Liver (tissue), 9 donors: ENCODE measurements around the gene GRM6. TPM values are rescaled to one million over a fixed set of nuclear protein-coding genes. Genes with fewer than 3 reads are reported as not detected.

ENCODE experiments used
- DNase-seq: peaks from one replicate; pipeline ENCODE4 v3.0.0-alpha.2; 2017; ENCODE audit warnings: low spot score
- H3K27ac ChIP-seq, 2 donors: one replicate each; pipeline ENCODE4 v1.7.0; 2013; ENCODE audit warnings: inconsistent platforms in 2 of 2, low read length in 2 of 2, control low read depth in 1 of 2, low read depth in 1 of 2, mild to moderate bottlenecking in 1 of 2
- H3K27me3 ChIP-seq, 4 donors: one replicate each; pipeline versions ENCODE4 v1.6.1 to v1.7.0; 2013; ENCODE audit warnings: low read length in 3 of 4, inconsistent platforms in 1 of 4, mild to moderate bottlenecking in 1 of 4, moderate library complexity in 1 of 4; ENCODE audit not compliant: control insufficient read depth in 4 of 4, insufficient read depth in 4 of 4
- H3K36me3 ChIP-seq, 4 donors: one replicate each; pipeline versions ENCODE4 v1.6.1 to v1.7.0; 2013; ENCODE audit warnings: low read length in 3 of 4, mild to moderate bottlenecking in 3 of 4, low read depth in 1 of 4, moderate library complexity in 1 of 4; ENCODE audit not compliant: control insufficient read depth in 4 of 4, insufficient read depth in 3 of 4
- H3K4me1 ChIP-seq, 4 donors: one replicate each; pipeline versions ENCODE4 v1.6.1 to v1.7.0; 2013; ENCODE audit warnings: low read length in 3 of 4, mild to moderate bottlenecking in 3 of 4, moderate library complexity in 1 of 4; ENCODE audit not compliant: control insufficient read depth in 4 of 4, insufficient read depth in 4 of 4
- H3K4me3 ChIP-seq, 3 donors: one replicate each; pipeline versions ENCODE4 v1.6.1 to v1.7.0; 2013; ENCODE audit warnings: low read length in 3 of 3, control low read depth in 1 of 3, low read depth in 1 of 3, mild to moderate bottlenecking in 1 of 3
- H3K9ac ChIP-seq, 2 donors: one replicate each; pipeline ENCODE4 v1.7.0; 2013; ENCODE audit warnings: low read length in 2 of 2, mild to moderate bottlenecking in 2 of 2, moderate library complexity in 2 of 2, control low read depth in 1 of 2, low read depth in 1 of 2
- H3K9me3 ChIP-seq, 4 donors: one replicate each; pipeline versions ENCODE4 v1.6.1 to v1.7.0; 2013; ENCODE audit warnings: low read length in 3 of 4; ENCODE audit not compliant: control insufficient read depth in 4 of 4
- EGR1 ChIP-seq, 2 donors: IDR thresholded peaks; 2 replicates each; pipeline ENCODE4 v1.6.1; 2016 to 2018; ENCODE audit warnings: antibody characterized with exemption in 2 of 2, low read depth in 2 of 2
- FOXA1 ChIP-seq: IDR thresholded peaks from 2 replicates; pipeline ENCODE4 v1.6.1; 2016; ENCODE audit warnings: antibody characterized with exemption
- FOXA2 ChIP-seq: IDR thresholded peaks from 2 replicates; pipeline ENCODE4 v1.6.1; 2016; ENCODE audit warnings: antibody characterized with exemption
- GABPA ChIP-seq, 2 donors: IDR thresholded peaks in 1 of 2; conservative IDR thresholded peaks in 1 of 2; 2 replicates each; pipeline ENCODE4 v1.6.1; 2016; ENCODE audit warnings: antibody characterized with exemption in 2 of 2, mild to moderate bottlenecking in 1 of 2, moderate library complexity in 1 of 2
- HNF4A ChIP-seq, 2 donors: conservative IDR thresholded peaks; 2 replicates each; pipeline ENCODE4 v1.6.1; 2016; ENCODE audit warnings: antibody characterized with exemption in 2 of 2, mild to moderate bottlenecking in 2 of 2
- HNF4G ChIP-seq: IDR thresholded peaks from 2 replicates; pipeline ENCODE4 v1.6.1; 2016; ENCODE audit warnings: antibody characterized with exemption
- JUND ChIP-seq, 2 donors: IDR thresholded peaks; 2 replicates each; pipeline ENCODE4 v1.6.1; 2016; ENCODE audit warnings: antibody characterized with exemption in 2 of 2
- NR2F2 ChIP-seq: IDR thresholded peaks from 2 replicates; pipeline ENCODE4 v1.6.1; 2016; ENCODE audit warnings: antibody characterized with exemption
- RAD21 ChIP-seq, 2 donors: IDR thresholded peaks; 2 replicates each; pipeline ENCODE4 v1.6.1; 2016; ENCODE audit warnings: antibody characterized with exemption in 2 of 2, mild to moderate bottlenecking in 2 of 2
- RXRA ChIP-seq, 2 donors: IDR thresholded peaks; 2 replicates each; pipeline ENCODE4 v1.6.1; 2017 to 2018; ENCODE audit warnings: antibody characterized with exemption in 2 of 2, mild to moderate bottlenecking in 1 of 2
- TAF1 ChIP-seq: conservative IDR thresholded peaks from 2 replicates; pipeline ENCODE4 v1.6.1; 2016; ENCODE audit warnings: antibody characterized with exemption, mild to moderate bottlenecking
- YY1 ChIP-seq: IDR thresholded peaks from 2 replicates; pipeline ENCODE4 v1.6.1; 2016; ENCODE audit warnings: antibody characterized with exemption, mild to moderate bottlenecking
- WGBS: extraction: QIAGEN DNeasy Blood & Tissue Kit; methylation state at CpG from one replicate; pipeline ENCODE4 v1.1.7; 2013; 5-methylcytosine and 5-hydroxymethylcytosine counted together
- polyA plus RNA-seq, 2 donors: library from polyadenylated mRNA; stranded (reverse) in 1 of 2; unstranded in 1 of 2; fragments of 200-250 nt in 1 of 2; fragments of >200 nt in 1 of 2; fragmentation: Nextera tagmentation in 1 of 2; extraction: Ambion mirVana in 1 of 2; gene quantifications; one replicate each; pipeline versions ENCODE4 v1.2.1 to v1.2.3, GENCODE V29; 2013 to 2015
- total RNA-seq, 2 donors: library from RNA; depleted of rRNA; stranded (reverse); fragments of >200 nt; gene quantifications; one replicate each; pipeline ENCODE4 v1.2.3, GENCODE V29; 2014
- TF ChIP-seq, protein P1 (sequence below): IDR thresholded peaks from 2 replicates; pipeline ENCODE4 v1.6.1; 2016; ENCODE audit warnings: antibody characterized with exemption
- TF ChIP-seq, protein P2 (sequence below): IDR thresholded peaks from 2 replicates; pipeline ENCODE4 v1.6.1; 2016; ENCODE audit warnings: antibody characterized with exemption, mild to moderate bottlenecking
- TF ChIP-seq, protein P3 (sequence below): IDR thresholded peaks from 2 replicates; pipeline ENCODE4 v1.6.1; 2016; ENCODE audit warnings: antibody characterized with exemption
- TF ChIP-seq, protein P4 (sequence below): IDR thresholded peaks from 2 replicates; pipeline ENCODE4 v1.6.1; 2016; ENCODE audit warnings: antibody characterized with exemption
- TF ChIP-seq, protein P5 (sequence below): fragments of 150-350 bp; IDR thresholded peaks from 2 replicates; pipeline ENCODE4 v1.5.1; 2017; ENCODE audit warnings: improper control_type of control experiment, low read depth, low read length; ENCODE audit not compliant: missing input control
- donor health status: healthy.
- donor health status: healthy.
- donor health status: healthy.
- donor health status: healthy.
- donor health status: healthy.

Gene GRM6
- total and polyA plus RNA-seq, 4 donors = 0.23 TPM; not detected in 3

DNA sequence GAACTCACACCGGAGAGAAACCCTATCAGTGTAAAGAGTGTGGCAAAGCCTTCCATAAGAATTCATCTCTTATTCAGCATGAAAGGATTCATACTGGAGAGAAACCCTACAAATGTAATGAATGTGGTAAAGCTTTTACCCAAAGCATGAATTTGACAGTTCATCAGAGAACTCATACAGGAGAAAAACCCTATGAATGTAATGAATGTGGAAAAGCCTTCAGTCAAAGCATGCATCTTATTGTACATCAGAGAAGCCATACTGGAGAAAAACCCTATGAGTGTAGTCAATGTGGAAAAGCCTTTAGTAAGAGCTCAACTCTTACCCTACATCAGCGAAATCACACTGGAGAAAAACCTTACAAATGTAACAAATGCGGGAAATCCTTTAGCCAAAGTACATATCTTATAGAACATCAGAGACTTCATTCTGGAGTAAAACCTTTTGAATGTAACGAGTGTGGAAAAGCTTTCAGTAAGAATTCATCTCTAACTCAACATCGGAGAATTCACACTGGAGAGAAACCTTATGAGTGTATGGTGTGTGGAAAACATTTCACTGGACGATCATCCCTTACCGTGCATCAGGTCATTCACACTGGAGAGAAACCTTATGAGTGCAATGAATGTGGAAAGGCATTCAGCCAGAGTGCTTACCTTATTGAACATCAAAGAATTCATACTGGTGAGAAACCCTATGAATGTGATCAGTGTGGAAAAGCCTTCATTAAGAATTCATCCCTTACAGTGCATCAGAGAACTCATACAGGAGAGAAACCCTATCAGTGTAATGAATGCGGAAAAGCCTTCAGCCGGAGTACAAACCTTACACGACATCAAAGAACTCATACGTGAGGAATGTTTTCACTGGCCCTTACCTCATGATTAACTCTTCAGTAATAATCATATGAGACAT lies 63.0 kb downstream of the GRM6 start:
- Histone ChIP-seq H3K9me3 (peaks cover 66 to 96% (median 84%) of the 10 kb centered on the region in 4 donors), H3K36me3 (peaks cover 0 to 9% (median 5%) of the 10 kb centered on the region in 4 donors), H3K27ac (no peak overlapping the region), H3K9ac (no peak overlapping the region), H3K4me3 (peak overlapping the region in 2 of 3 donors; percentile 59 to 77), H3K27me3 (no peaks in the 10 kb centered on the region), H3K4me1 (no peaks in the 10 kb centered on the region)
- no peak for TF ChIP-seq RXRA (IDR thresholded peaks at IDR 0.05)
- TF ChIP-seq, protein P1, sequence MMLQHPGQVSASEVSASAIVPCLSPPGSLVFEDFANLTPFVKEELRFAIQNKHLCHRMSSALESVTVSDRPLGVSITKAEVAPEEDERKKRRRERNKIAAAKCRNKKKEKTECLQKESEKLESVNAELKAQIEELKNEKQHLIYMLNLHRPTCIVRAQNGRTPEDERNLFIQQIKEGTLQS = no peak
- TF ChIP-seq GABPA (IDR thresholded peaks at IDR 0.05 in 1 of 2, conservative IDR thresholded peaks at IDR 0.05 in 1 of 2) = no peak
- TF ChIP-seq, protein P2, sequence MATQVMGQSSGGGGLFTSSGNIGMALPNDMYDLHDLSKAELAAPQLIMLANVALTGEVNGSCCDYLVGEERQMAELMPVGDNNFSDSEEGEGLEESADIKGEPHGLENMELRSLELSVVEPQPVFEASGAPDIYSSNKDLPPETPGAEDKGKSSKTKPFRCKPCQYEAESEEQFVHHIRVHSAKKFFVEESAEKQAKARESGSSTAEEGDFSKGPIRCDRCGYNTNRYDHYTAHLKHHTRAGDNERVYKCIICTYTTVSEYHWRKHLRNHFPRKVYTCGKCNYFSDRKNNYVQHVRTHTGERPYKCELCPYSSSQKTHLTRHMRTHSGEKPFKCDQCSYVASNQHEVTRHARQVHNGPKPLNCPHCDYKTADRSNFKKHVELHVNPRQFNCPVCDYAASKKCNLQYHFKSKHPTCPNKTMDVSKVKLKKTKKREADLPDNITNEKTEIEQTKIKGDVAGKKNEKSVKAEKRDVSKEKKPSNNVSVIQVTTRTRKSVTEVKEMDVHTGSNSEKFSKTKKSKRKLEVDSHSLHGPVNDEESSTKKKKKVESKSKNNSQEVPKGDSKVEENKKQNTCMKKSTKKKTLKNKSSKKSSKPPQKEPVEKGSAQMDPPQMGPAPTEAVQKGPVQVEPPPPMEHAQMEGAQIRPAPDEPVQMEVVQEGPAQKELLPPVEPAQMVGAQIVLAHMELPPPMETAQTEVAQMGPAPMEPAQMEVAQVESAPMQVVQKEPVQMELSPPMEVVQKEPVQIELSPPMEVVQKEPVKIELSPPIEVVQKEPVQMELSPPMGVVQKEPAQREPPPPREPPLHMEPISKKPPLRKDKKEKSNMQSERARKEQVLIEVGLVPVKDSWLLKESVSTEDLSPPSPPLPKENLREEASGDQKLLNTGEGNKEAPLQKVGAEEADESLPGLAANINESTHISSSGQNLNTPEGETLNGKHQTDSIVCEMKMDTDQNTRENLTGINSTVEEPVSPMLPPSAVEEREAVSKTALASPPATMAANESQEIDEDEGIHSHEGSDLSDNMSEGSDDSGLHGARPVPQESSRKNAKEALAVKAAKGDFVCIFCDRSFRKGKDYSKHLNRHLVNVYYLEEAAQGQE = no peak
- no peak for TF ChIP-seq HNF4G
- TF ChIP-seq, protein P3, sequence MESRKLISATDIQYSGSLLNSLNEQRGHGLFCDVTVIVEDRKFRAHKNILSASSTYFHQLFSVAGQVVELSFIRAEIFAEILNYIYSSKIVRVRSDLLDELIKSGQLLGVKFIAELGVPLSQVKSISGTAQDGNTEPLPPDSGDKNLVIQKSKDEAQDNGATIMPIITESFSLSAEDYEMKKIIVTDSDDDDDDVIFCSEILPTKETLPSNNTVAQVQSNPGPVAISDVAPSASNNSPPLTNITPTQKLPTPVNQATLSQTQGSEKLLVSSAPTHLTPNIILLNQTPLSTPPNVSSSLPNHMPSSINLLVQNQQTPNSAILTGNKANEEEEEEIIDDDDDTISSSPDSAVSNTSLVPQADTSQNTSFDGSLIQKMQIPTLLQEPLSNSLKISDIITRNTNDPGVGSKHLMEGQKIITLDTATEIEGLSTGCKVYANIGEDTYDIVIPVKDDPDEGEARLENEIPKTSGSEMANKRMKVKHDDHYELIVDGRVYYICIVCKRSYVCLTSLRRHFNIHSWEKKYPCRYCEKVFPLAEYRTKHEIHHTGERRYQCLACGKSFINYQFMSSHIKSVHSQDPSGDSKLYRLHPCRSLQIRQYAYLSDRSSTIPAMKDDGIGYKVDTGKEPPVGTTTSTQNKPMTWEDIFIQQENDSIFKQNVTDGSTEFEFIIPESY = no peak
- TF ChIP-seq FOXA1 = no peak
- no peak for TF ChIP-seq JUND (IDR thresholded peaks at IDR 0.05)
- TF ChIP-seq FOXA2 = no peak
- TF ChIP-seq EGR1 (IDR thresholded peaks at IDR 0.05; ENCODE audit: low read depth in 2 of 2) = no peak
- TF ChIP-seq TAF1 = no peak
- TF ChIP-seq, protein P4, sequence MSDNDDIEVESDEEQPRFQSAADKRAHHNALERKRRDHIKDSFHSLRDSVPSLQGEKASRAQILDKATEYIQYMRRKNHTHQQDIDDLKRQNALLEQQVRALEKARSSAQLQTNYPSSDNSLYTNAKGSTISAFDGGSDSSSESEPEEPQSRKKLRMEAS = no peak
- TF ChIP-seq HNF4A (conservative IDR thresholded peaks at IDR 0.05) = no peak
- TF ChIP-seq, protein P5, sequence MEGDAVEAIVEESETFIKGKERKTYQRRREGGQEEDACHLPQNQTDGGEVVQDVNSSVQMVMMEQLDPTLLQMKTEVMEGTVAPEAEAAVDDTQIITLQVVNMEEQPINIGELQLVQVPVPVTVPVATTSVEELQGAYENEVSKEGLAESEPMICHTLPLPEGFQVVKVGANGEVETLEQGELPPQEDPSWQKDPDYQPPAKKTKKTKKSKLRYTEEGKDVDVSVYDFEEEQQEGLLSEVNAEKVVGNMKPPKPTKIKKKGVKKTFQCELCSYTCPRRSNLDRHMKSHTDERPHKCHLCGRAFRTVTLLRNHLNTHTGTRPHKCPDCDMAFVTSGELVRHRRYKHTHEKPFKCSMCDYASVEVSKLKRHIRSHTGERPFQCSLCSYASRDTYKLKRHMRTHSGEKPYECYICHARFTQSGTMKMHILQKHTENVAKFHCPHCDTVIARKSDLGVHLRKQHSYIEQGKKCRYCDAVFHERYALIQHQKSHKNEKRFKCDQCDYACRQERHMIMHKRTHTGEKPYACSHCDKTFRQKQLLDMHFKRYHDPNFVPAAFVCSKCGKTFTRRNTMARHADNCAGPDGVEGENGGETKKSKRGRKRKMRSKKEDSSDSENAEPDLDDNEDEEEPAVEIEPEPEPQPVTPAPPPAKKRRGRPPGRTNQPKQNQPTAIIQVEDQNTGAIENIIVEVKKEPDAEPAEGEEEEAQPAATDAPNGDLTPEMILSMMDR = no peak
- TF ChIP-seq YY1 = no peak
- no peak for TF ChIP-seq NR2F2
- no peak for TF ChIP-seq RAD21 (IDR thresholded peaks at IDR 0.05)
- DNase-seq = no peak
- 96% methylated on average over 11 of the region's 11 CpGs for WGBS

Other genes starting within 250 kb of the GRM6 start
- 1 to 10 TPM; 3.6 to 8.3 TPM for gene ZNF354B, start 135.4 kb downstream of the GRM6 start, total RNA-seq
- gene ZNF354B, start 135.4 kb downstream of the GRM6 start, polyA plus RNA-seq = 1 to 10 TPM; 1.9 to 4.3 TPM
- gene ZFP2, start 99.4 kb downstream of the GRM6 start, total RNA-seq = under 1 TPM; 0.50 to 0.56 TPM
- under 1 TPM; 0.22 to 0.47 TPM for gene ZFP2, start 99.4 kb downstream of the GRM6 start, polyA plus RNA-seq
- under 1 TPM; 0.33 to 0.50 TPM for gene ZNF454, start 54.1 kb downstream of the GRM6 start, total RNA-seq
- gene ZNF454, start 54.1 kb downstream of the GRM6 start, polyA plus RNA-seq = under 1 TPM; 0.09 to 0.21 TPM
- gene ZNF879, start 28.5 kb upstream of the GRM6 start, total RNA-seq = 1 to 10 TPM; 1.9 to 2.4 TPM
- gene ZNF879, start 28.5 kb upstream of the GRM6 start, polyA plus RNA-seq = 1 to 10 TPM in 1 of 2 donors, under 1 TPM in 1; 0.48 to 1.0 TPM
- gene ZNF354C, start 65.1 kb upstream of the GRM6 start, total RNA-seq = 1 to 10 TPM; 2.7 to 2.8 TPM
- under 1 TPM; 0.49 to 0.51 TPM for gene ZNF354C, start 65.1 kb upstream of the GRM6 start, polyA plus RNA-seq